Right lobe of liver (tissue), 4 donors: ENCODE measurements around the gene RNU1-2.
"Not testable (repeated sequence)": the region's sequence is repeated elsewhere in the genome, so short reads cannot be mapped to it uniquely, and the experiment has no call there.

Source experiments
- CTCF ChIP-seq, 4 donors: fragments of 200-600 bp in 3 of 4; fragments of 450-650 bp in 1 of 4; IDR thresholded peaks; one replicate each; pipeline versions ENCODE4 v1.5.1 to v1.8.0; 2016 to 2022; ENCODE audit warnings: antibody characterized with exemption in 4 of 4, mild to moderate bottlenecking in 2 of 4
- POLR2A ChIP-seq: fragments of 450-650 bp; IDR thresholded peaks from one replicate; pipeline ENCODE4 v1.6.1; 2017; ENCODE audit warnings: antibody characterized with exemption, mild to moderate bottlenecking
- donor health status: DM: no; HTN: no; CAD: no.
- donor health status: DM: no; HTN: no; CAD: no.
- donor health status: DM: no; HTN: yes; CAD: no.

GRCh38 chr1:16901371-16901770 is 5.6 kb downstream of the RNU1-2 start:
- TF ChIP-seq CTCF (IDR thresholded peaks at IDR 0.05); POLR2A: not testable (repeated sequence)
